Mesendoderm (in vitro differentiated cells): ENCODE results near the gene SULT2B1.
"Not testable (repeated sequence)": the region's sequence is repeated elsewhere in the genome, so short reads cannot be mapped to it uniquely, and the experiment has no call there.

Source experiments
- DNase-seq: peaks from one replicate; pipeline ENCODE4 v3.0.0; 2013
- H2AK5ac ChIP-seq: 2 replicates; pipeline ENCODE4 v1.6.1; 2013; ENCODE audit warnings: low read length, inconsistent platforms
- H2BK120ac ChIP-seq: 2 replicates; pipeline ENCODE4 v1.6.1; 2013; ENCODE audit warnings: low read depth, mild to moderate bottlenecking, low read length, moderate library complexity, mixed read lengths
- H2BK15ac ChIP-seq: replicated peaks from 2 replicates; pipeline ENCODE4 v1.6.1; 2013; ENCODE audit warnings: low read depth, mild to moderate bottlenecking, moderate library complexity
- H2BK5ac ChIP-seq: 2 replicates; pipeline ENCODE4 v1.6.1; 2013; ENCODE audit warnings: low read length, inconsistent platforms
- H3K18ac ChIP-seq: 2 replicates; pipeline ENCODE4 v1.6.1; 2013; ENCODE audit warnings: mild to moderate bottlenecking, low read length, mixed read lengths
- H3K23ac ChIP-seq: one replicate; pipeline ENCODE4 v1.6.1; 2013; ENCODE audit warnings: low read length
- H3K27ac ChIP-seq: 2 replicates; pipeline ENCODE4 v1.5.1; 2013; ENCODE audit warnings: low read depth, mild to moderate bottlenecking, inconsistent platforms, low read length, moderate library complexity
- H3K27me3 ChIP-seq: 2 replicates; pipeline ENCODE4 v1.6.1; 2013; ENCODE audit warnings: low read length, control low read depth, mild to moderate bottlenecking, inconsistent platforms; ENCODE audit not compliant: insufficient read depth, poor library complexity
- H3K36me3 ChIP-seq: 2 replicates; pipeline ENCODE4 v1.6.1; 2013; ENCODE audit warnings: low read length, inconsistent platforms; ENCODE audit not compliant: control insufficient read depth, insufficient read depth
- H3K4ac ChIP-seq: one replicate; pipeline ENCODE4 v1.6.1; 2013; ENCODE audit warnings: low read depth, mild to moderate bottlenecking, low read length, moderate library complexity
- H3K4me1 ChIP-seq: 2 replicates; pipeline ENCODE4 v1.6.1; 2013; ENCODE audit warnings: low read depth, low read length, inconsistent platforms; ENCODE audit not compliant: control insufficient read depth
- H3K4me2 ChIP-seq: 2 replicates; pipeline ENCODE4 v1.6.1; 2013; ENCODE audit warnings: low read length
- H3K4me3 ChIP-seq: 2 replicates; pipeline ENCODE4 v1.5.1; 2013; ENCODE audit warnings: mild to moderate bottlenecking, low read length
- H3K56ac ChIP-seq: one replicate; pipeline ENCODE4 v1.6.1; 2013; ENCODE audit warnings: low read length
- H3K79me1 ChIP-seq: 2 replicates; pipeline ENCODE4 v1.6.1; 2013; ENCODE audit warnings: low read length, inconsistent platforms
- H3K79me2 ChIP-seq: 2 replicates; pipeline ENCODE4 v1.6.1; 2013; ENCODE audit warnings: mild to moderate bottlenecking, low read length; ENCODE audit not compliant: control insufficient read depth, insufficient read depth
- H3K9ac ChIP-seq: 2 replicates; pipeline ENCODE4 v1.6.1; 2013; ENCODE audit warnings: low read length, inconsistent platforms
- H4K5ac ChIP-seq: one replicate; pipeline ENCODE4 v1.6.1; 2013; ENCODE audit warnings: low read length
- H4K8ac ChIP-seq: one replicate; pipeline ENCODE4 v1.6.1; 2013; ENCODE audit warnings: low read depth, mild to moderate bottlenecking, control low read depth, low read length, moderate library complexity
- WGBS: extraction: QIAGEN DNeasy Blood & Tissue Kit; methylation state at CpG from one replicate; pipeline ENCODE4 v1.1.7; 2013; ENCODE audit warnings: low lambda C conversion rate, missing lambda C conversion rate; ENCODE audit not compliant: insufficient coverage; ENCODE audit errors: extremely low coverage; 5-methylcytosine and 5-hydroxymethylcytosine counted together

Gene SULT2B1

DNA sequence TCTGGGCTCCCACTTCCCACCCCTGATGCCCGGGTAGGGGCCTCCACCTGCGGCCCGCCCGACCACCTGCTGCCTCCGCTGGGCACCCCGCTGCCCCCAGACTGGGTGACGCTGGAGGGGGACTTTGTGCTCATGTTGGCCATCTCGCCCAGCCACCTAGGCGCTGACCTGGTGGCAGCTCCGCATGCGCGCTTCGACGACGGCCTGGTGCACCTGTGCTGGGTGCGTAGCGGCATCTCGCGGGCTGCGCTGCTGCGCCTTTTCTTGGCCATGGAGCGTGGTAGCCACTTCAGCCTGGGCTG, 77.3 kb downstream of the SULT2B1 start:
- H2BK5ac ChIP-seq: no peak overlapping the region
- no peak overlapping the region for H2BK120ac ChIP-seq
- H3K79me1 ChIP-seq: peaks cover 2% of the 10 kb centered on the region
- H4K5ac ChIP-seq: no peak overlapping the region
- no peak overlapping the region for H3K9ac ChIP-seq
- no peaks in the 10 kb centered on the region for H3K36me3 ChIP-seq
- H4K8ac ChIP-seq: no peak overlapping the region
- no peak overlapping the region for H3K4me2 ChIP-seq
- no peak overlapping the region for H3K56ac ChIP-seq
- no CpG with 5 or more reads among the region's 22 CpGs for WGBS
- no peak overlapping the region for H3K27ac ChIP-seq
- no peak overlapping the region for H3K4me3 ChIP-seq
- H2BK15ac ChIP-seq: no peak overlapping the region
- H2AK5ac ChIP-seq: no peak overlapping the region
- DNase-seq: no peak
- H3K4ac ChIP-seq: no peak overlapping the region
- H3K79me2 ChIP-seq: no peaks in the 10 kb centered on the region
- no peak overlapping the region for H3K18ac ChIP-seq
- no peak overlapping the region for H3K23ac ChIP-seq
- H3K4me1 ChIP-seq: peaks cover 8% of the 10 kb centered on the region
- no peaks in the 10 kb centered on the region for H3K27me3 ChIP-seq

DNA sequence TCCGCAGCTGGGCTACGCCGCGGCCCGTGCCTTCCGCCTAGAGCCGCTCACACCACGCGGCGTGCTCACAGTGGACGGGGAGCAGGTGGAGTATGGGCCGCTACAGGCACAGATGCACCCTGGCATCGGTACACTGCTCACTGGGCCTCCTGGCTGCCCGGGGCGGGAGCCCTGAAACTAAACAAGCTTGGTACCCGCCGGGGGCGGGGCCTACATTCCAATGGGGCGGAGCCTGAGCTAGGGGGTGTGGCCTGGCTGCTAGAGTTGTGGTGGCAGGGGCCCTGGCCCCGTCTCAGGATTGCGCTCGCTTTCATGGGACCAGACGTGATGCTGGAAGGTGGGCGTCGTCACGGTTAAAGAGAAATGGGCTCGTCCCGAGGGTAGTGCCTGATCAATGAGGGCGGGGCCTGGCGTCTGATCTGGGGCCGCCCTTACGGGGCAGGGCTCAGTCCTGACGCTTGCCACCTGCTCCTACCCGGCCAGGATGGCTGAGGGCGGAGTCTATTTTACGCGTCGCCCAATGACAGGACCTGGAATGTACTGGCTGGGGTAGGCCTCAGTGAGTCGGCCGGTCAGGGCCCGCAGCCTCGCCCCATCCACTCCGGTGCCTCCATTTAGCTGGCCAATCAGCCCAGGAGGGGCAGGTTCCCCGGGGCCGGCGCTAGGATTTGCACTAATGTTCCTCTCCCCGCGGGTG, 77.8 kb downstream of the SULT2B1 start:
- peak overlapping the region; percentile 56 for H3K18ac ChIP-seq
- no peaks in the 10 kb centered on the region for H3K79me2 ChIP-seq
- peak overlapping the region; percentile 89 for H3K56ac ChIP-seq
- no peaks in the 10 kb centered on the region for H3K36me3 ChIP-seq
- no peaks in the 10 kb centered on the region for H3K27me3 ChIP-seq
- H4K5ac ChIP-seq: no peak overlapping the region
- no peak overlapping the region for H2BK5ac ChIP-seq
- H3K23ac ChIP-seq: no peak overlapping the region
- no peak overlapping the region for H2BK15ac ChIP-seq
- H2AK5ac ChIP-seq: no peak overlapping the region
- H2BK120ac ChIP-seq: no peak overlapping the region
- no peak overlapping the region for H3K4ac ChIP-seq
- peak overlapping the region; percentile 83 for H3K27ac ChIP-seq
- peak overlapping the region; percentile 76 for H3K9ac ChIP-seq
- no CpG with 5 or more reads among the region's 48 CpGs for WGBS
- peak overlapping the region; percentile 79 for H3K4me2 ChIP-seq
- H3K4me3 ChIP-seq: no peak overlapping the region
- H3K4me1 ChIP-seq: peaks cover 8% of the 10 kb centered on the region
- peaks cover 2% of the 10 kb centered on the region for H3K79me1 ChIP-seq
- peak; percentile 97 for DNase-seq
- H4K8ac ChIP-seq: no peak overlapping the region

DNA sequence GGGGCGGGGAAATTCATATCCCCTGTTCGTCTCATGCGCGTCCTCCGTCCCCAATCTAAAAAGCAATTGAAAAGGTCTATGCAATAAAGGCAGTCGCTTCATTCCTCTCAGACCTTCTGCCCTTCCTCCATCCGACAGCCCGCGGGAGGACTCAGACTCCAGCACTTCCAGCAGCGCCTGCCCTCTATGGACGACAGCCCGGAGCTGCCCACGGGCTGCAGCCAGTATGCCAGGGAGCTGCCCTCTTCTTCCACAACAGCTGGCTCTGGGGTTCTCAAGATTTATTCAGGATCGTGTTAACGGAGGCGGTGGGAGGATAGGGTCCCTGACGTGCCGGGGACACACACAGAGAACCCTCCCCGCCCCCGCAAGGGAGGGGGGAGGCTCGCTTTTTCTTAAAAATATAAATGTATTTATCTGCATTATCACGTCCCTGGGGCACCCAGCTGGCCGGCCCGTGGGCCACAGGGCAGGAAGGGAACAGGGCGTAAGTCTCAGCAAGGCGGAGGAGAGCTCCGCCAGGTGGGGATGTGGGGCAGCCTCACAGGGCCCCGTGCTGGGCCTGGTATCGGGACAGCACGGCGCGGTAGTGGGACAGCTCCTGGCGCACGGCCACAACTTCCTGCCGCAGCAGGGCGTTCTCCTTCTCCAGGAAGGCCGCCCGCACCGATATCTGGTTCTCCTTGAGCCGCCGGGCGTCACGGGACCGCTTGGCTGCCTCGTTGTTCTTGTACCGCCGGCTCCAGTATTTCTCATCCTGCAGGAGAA, 78.5 kb downstream of the SULT2B1 start:
- Histone ChIP-seq H4K8ac (no peak overlapping the region), H3K18ac (peak overlapping the region; percentile 56), H3K79me2 (no peaks in the 10 kb centered on the region), H3K4me3 (peak overlapping the region; percentile 17), H3K4ac (no peak overlapping the region), H3K36me3 (no peaks in the 10 kb centered on the region), H3K23ac (no peak overlapping the region), H2BK120ac (peak overlapping the region; percentile 10), H3K27ac (peak overlapping the region; percentile 83), H3K9ac (peak overlapping the region; percentile 76), H3K4me2 (peak overlapping the region; percentile 79), H3K27me3 (no peaks in the 10 kb centered on the region), H3K56ac (peak overlapping the region; percentile 89), H2AK5ac (no peak overlapping the region), H2BK15ac (no peak overlapping the region), H2BK5ac (peak overlapping the region; percentile 45), H4K5ac (no peak overlapping the region), H3K79me1 (peaks cover under 1% of the 10 kb centered on the region), H3K4me1 (peaks cover 12% of the 10 kb centered on the region)
- no CpG with 5 or more reads among the region's 47 CpGs for WGBS
- DNase-seq: peak; percentile 90

DNA sequence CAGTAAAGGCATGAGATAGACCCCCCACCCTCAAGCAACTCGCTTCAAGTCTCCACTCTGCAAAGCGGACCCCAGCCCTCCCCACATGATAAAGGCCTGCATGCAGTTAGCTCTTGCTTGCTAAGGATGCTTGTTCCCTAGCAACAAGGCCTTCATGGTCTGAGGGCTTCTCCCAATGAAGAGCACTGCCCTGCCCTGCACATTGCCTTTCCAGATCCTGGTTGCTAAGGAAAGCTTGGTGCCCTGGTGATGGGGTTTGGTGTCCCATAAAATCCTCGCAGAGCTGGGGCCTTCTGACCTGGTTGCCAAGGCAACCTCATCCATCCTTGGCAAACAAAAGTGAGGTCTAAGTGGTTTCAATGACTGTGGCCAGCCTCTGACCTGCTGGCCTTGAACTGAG, 79.3 kb downstream of the SULT2B1 start:
- no peaks in the 10 kb centered on the region for H3K79me1 ChIP-seq
- H3K4ac ChIP-seq: no peak overlapping the region
- no peak overlapping the region for H3K23ac ChIP-seq
- H2BK5ac ChIP-seq: no peak overlapping the region
- H3K4me1 ChIP-seq: peaks cover 12% of the 10 kb centered on the region
- H2BK120ac ChIP-seq: no peak overlapping the region
- no peak overlapping the region for H4K8ac ChIP-seq
- no peak overlapping the region for H3K18ac ChIP-seq
- no peak overlapping the region for H3K4me3 ChIP-seq
- H3K9ac ChIP-seq: peak overlapping the region; percentile 76
- no peak overlapping the region for H4K5ac ChIP-seq
- H3K4me2 ChIP-seq: peak overlapping the region; percentile 79
- peak overlapping the region; percentile 89 for H3K56ac ChIP-seq
- H3K79me2 ChIP-seq: no peaks in the 10 kb centered on the region
- no peak for DNase-seq
- no peak overlapping the region for H3K27ac ChIP-seq
- H3K27me3 ChIP-seq: peaks cover 6% of the 10 kb centered on the region
- no CpG with 5 or more reads among the region's 3 CpGs for WGBS
- no peak overlapping the region for H2AK5ac ChIP-seq
- no peak overlapping the region for H2BK15ac ChIP-seq
- no peaks in the 10 kb centered on the region for H3K36me3 ChIP-seq

DNA sequence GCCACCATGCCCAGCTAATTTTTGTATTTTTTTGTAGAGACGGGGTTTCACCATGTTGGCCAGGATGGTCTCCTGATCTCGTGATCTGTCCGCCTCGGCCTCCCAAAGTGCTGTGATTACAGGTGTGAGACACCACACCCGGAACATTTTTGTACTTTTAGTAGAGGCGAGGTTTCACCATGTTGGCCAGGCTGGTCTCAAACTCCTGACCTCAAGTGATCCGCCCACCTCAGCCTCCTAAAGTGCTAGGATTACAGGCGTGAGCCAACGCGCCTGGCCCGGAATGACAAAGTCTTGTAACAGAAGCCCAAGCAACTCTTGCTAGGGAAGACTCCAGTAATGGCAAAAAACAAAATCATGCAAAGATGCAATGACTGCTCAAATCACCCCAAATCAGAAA, 80.3 kb downstream of the SULT2B1 start:
- no CpG with 5 or more reads among the region's 11 CpGs for WGBS
- not testable (repeated sequence) for H2BK5ac ChIP-seq, H3K27ac ChIP-seq, H4K5ac ChIP-seq, H3K4me2 ChIP-seq, H3K23ac ChIP-seq, H3K27me3 ChIP-seq, H4K8ac ChIP-seq, H2AK5ac ChIP-seq, H3K4me3 ChIP-seq, H3K4ac ChIP-seq, DNase-seq, H3K79me1 ChIP-seq, H3K4me1 ChIP-seq, H3K56ac ChIP-seq, H3K79me2 ChIP-seq, H3K36me3 ChIP-seq, H3K18ac ChIP-seq, H2BK120ac ChIP-seq, H3K9ac ChIP-seq, H2BK15ac ChIP-seq
